ENCODE measurements around the gene PI16. TPM values are rescaled to one million over a fixed set of nuclear protein-coding genes. Genes with fewer than 3 reads are reported as not detected.
"Not testable (repeated sequence)": the region's sequence is repeated elsewhere in the genome, so short reads cannot be mapped to it uniquely, and the experiment has no call there.

PI16 gene
- total RNA-seq, 1 donor from 2014 or later: not detected

DNA sequence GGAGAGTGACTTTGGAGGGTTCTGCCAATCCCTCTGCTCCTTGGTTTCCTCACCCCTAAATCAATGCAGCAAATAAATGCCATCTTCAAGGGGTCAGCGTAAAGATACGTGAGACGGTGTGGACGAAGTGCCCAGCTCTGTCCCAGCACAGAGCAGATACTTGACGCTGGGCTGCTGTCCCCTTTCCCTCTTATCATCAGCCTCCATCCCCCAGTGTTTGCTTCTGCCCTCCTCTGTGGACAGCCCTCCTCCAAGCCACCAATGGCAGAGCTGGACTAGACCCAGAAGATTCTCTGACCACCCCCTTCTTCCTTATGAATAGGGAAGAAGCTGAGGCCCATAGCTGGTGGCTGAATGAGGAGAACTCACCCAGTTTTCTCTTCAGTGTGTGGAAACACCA, 17.7 kb upstream of the PI16 start:
- H3K4me3 ChIP-seq (ENCODE audit: low read depth, low read length): no peak overlapping the region
- TF ChIP-seq, protein P1, sequence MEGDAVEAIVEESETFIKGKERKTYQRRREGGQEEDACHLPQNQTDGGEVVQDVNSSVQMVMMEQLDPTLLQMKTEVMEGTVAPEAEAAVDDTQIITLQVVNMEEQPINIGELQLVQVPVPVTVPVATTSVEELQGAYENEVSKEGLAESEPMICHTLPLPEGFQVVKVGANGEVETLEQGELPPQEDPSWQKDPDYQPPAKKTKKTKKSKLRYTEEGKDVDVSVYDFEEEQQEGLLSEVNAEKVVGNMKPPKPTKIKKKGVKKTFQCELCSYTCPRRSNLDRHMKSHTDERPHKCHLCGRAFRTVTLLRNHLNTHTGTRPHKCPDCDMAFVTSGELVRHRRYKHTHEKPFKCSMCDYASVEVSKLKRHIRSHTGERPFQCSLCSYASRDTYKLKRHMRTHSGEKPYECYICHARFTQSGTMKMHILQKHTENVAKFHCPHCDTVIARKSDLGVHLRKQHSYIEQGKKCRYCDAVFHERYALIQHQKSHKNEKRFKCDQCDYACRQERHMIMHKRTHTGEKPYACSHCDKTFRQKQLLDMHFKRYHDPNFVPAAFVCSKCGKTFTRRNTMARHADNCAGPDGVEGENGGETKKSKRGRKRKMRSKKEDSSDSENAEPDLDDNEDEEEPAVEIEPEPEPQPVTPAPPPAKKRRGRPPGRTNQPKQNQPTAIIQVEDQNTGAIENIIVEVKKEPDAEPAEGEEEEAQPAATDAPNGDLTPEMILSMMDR (conservative IDR thresholded peaks at IDR 0.05; ENCODE audit: low read depth, low read length): no peak
- no peak for DNase-seq (ENCODE audit: low read depth)

DNA sequence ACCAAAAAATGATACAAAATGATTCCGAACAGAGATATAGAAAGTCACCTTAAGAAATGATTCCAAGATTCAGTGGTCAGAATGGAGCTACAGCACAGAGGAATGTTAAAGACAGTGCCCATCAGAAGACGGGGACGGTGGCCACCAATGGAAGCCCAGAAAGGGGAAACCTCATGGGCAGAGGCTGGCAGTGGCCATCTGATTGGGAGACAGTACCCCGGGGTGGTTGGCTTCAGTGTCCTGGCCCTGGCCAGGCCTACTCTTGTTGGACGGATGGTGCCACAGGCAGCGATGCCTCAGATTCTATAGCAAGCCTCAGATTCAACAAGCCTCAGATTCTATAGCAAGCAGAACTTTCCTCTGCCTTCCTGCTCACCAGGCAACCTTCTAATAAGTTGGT, 16.6 kb upstream of the PI16 start:
- no peak for DNase-seq (ENCODE audit: low read depth)
- TF ChIP-seq, protein P1 (conservative IDR thresholded peaks at IDR 0.05; ENCODE audit: low read depth, low read length): no peak
- no peak overlapping the region for H3K4me3 ChIP-seq (ENCODE audit: low read depth, low read length)

DNA sequence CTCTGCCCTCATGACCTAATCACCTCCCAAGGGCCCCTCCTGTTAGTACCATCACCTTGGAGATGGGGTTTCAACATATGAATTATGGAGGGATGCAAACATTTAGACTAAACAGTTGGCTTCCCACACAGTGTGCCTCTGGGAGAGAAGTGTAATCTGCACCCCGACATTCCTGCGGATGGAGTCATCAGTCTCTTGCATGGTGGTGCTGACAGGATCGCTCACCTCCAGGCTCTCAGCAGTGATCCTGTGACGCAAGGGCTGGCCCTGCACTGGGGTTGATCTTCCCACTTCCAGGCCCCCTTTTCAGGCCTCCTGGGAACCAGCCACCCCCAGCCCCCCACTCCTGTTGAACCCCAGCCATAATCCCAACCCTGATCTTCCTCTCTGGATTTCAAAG, 16.0 kb upstream of the PI16 start:
- TF ChIP-seq, protein P1 (conservative IDR thresholded peaks at IDR 0.05; ENCODE audit: low read depth, low read length): no peak
- DNase-seq (ENCODE audit: low read depth): no peak
- H3K4me3 ChIP-seq (ENCODE audit: low read depth, low read length): no peak overlapping the region

DNA sequence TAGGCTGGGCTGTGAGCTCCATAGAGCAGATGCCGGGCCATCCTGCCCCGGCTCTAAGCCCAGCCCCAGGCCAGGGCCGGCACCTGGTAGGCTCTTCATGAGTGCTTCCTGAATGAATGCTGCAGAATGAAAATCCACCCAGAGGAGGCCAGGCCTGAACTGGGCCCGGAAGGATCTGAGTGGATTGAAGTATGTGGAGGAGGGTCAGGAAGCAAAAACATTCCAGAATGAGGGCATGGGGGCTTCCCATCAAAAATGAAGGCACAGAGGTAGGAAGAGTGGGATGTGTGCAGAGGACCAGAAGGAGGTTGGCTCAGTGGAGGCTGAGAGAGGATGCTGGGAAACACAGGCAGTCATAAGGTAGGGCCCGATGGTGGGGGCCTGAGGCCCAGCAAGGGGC, 15.5 kb upstream of the PI16 start:
- DNase-seq (ENCODE audit: low read depth); H3K4me3 ChIP-seq (ENCODE audit: low read depth, low read length): not testable (repeated sequence)

DNA sequence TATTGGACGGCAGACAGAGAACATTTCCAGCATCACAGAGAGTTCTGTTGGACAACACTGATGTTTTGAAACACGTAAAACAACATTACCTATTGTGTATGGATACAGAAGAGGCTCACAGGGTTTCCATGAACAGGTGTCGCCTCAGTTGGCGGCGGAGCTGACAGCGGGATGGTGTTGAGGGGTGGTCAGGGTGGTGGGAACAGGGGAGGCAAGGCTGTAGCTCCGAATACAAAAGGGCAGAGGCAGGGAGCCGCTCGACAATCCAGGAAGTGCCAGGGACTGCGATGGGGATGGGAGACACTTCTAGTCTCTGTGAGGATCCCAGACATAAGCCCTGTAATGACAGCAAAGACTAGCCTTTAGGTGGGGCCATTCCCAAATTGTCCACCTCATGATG, 14.5 kb upstream of the PI16 start:
- DNase-seq (ENCODE audit: low read depth): no peak
- no peak overlapping the region for H3K4me3 ChIP-seq (ENCODE audit: low read depth, low read length)
- TF ChIP-seq, protein P1 (conservative IDR thresholded peaks at IDR 0.05; ENCODE audit: low read depth, low read length): no peak

DNA sequence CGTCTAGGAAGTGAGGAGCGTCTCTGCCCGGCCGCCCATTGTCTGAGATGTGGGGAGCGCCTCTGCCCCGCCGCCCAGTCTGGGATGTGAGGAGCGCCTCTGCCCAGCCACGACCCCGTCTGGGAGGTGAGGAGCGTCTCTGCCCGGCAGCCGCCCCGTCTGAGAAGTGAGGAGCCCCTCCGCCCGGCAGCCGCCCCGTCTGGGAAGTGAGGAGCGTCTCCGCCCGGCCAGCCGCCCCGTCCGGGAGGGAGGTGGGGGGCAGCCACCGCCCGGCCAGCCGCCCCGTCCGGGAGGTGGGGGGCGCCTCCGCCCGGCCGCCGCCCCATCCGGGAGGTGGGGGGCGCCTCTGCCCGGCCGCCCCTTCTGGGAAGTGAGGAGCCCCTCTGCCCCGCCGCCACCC, 13.0 kb upstream of the PI16 start:
- not testable (repeated sequence) for DNase-seq (ENCODE audit: low read depth)

DNA sequence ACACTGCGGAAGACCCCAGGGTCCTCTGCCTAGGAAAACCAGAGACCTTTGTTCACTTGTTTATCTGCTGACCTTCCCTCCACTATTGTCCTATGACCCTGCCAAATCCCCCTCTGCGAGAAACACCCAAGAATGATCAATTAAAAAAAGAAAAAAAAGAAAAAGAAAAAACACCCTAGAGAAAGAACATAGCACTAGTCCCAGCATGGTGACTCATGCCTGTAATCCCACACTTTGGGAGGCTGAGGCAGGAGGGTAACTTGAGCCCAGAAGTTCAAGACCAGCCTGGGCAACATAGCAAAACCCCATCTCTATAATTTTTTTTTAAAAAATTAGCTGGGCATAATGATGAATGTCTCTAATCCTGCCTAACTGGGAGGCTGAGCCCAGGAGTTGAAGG, 12.2 kb upstream of the PI16 start:
- DNase-seq (ENCODE audit: low read depth); H3K4me3 ChIP-seq (ENCODE audit: low read depth, low read length): not testable (repeated sequence)

More for the DNA sequence above, 13.0 kb upstream of the PI16 start:
- not testable (repeated sequence) for H3K4me3 ChIP-seq (ENCODE audit: low read depth, low read length)

DNA sequence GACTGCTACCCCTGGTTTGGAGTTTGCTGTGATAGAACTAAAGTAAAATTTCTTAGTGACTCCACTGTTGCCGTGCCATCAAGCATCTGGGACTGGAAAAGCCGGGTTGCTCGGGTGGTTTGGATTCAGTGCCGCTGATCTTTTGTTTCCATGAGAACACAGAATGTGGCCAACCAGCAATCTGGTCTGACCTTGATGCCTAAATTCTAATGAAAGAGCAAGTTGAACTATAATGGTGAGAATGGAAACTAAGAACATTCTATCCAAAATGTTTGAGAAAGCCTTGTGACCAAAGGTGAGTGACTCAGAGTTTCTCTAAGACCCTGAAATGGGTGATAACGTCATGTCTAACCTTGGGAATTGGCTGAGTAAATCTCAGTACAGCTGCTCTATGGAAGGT, 9.9 kb upstream of the PI16 start:
- TF ChIP-seq, protein P1 (conservative IDR thresholded peaks at IDR 0.05; ENCODE audit: low read depth, low read length): no peak
- no peak for DNase-seq (ENCODE audit: low read depth)
- H3K4me3 ChIP-seq (ENCODE audit: low read depth, low read length): no peak overlapping the region

DNA sequence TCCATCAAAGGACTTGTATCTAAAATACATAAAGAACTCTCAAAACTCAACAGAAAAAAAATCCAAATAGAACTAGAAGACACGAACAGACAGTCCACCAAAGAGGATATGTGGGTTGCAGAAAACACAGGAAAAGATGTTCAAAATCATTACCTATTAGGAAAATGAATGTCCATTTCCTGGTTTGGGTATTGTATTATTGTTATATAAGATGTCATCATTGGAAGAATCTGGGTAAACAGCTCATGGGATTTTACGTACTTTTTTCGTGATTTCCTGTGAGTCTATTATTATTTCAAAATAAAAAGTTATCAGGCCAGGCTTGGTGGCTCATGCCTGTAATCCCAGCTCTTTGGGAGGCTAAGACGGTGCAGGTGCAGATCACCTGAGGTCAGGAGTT, 9.2 kb upstream of the PI16 start:
- no peak for DNase-seq (ENCODE audit: low read depth)
- H3K4me3 ChIP-seq (ENCODE audit: low read depth, low read length): no peak overlapping the region
- TF ChIP-seq, protein P1 (conservative IDR thresholded peaks at IDR 0.05; ENCODE audit: low read depth, low read length): no peak

Data from epithelial cell of proximal tubule (primary cell).